ENCODE results near the gene RFX8. TPM values are rescaled to one million over a fixed set of nuclear protein-coding genes. Genes with fewer than 3 reads are reported as not detected.

The RFX8 gene
- total RNA-seq, 1 experiment from 2014 or later, result not detected

DNA sequence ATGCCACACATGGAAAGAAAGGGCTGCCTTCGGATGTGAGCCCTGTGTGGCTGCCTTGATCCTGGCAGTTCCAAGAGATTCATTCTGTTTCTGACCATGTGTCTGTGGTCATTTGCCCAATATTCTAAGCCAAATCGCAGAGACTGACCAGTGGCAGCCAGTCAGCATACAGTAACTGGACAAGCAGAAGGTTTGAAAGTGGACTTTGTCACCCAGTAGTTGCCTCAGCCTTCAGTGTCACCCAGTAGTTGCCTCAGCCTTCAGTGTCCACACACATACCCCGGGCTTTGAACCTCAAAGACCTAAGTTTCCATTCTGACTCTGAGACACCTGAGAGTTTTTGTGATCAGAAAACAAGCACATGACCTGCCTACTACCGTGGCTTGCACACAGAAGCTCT, 5.0 kb downstream of the RFX8 start:
- H3K27me3 Mint-ChIP-seq (ENCODE audit: insufficient read depth, unreplicated experiment), result no peaks in the 10 kb centered on the region
- intact Hi-C loops (cut with micrococcal nuclease), result no loop called here
- ChIA-PET CTCF (no interaction called here), POLR2A (no interaction called here)
- H3K9me3 Mint-ChIP-seq (ENCODE audit: unreplicated experiment), result no peaks in the 10 kb centered on the region
- H3K36me3 Mint-ChIP-seq (ENCODE audit: insufficient read depth, unreplicated experiment), result no peaks in the 10 kb centered on the region
- no TSS peak for BruUV-seq (replicated peaks)
- no peaks in the 10 kb centered on the region for H3K4me1 Mint-ChIP-seq (ENCODE audit: insufficient read depth, unreplicated experiment)
- no peak for TF ChIP-seq CTCF (IDR thresholded peaks at IDR 0.05; ENCODE audit: unreplicated experiment)
- H3K4me3 Mint-ChIP-seq (ENCODE audit: unreplicated experiment), result no peak overlapping the region
- H3K27ac Mint-ChIP-seq (ENCODE audit: low read depth, unreplicated experiment), result no peak overlapping the region
- no peak for DNase-seq (ENCODE audit: unreplicated experiment)

DNA sequence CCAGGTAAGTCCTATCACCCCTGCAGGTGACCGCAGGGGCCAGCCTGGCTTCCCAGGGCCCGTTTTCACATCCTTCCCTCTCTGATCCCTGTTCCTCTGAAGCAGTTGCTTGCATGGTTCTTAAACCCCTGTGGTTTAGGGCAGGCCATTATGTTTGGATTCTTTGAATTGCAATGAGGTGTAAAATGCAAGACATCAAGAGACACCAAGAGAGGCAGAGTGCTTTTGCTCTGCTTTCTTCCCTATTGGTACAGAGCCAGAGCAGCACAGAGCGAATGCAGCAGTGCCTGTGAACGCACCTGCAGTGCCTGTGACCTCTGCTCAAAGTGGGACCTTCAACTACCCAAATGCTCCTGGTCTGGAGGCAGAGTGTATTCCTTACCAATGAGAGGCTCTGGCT, 7.6 kb downstream of the RFX8 start:
- no TSS peak for BruUV-seq (replicated peaks)
- no peaks in the 10 kb centered on the region for H3K9me3 Mint-ChIP-seq (ENCODE audit: unreplicated experiment)

DNA sequence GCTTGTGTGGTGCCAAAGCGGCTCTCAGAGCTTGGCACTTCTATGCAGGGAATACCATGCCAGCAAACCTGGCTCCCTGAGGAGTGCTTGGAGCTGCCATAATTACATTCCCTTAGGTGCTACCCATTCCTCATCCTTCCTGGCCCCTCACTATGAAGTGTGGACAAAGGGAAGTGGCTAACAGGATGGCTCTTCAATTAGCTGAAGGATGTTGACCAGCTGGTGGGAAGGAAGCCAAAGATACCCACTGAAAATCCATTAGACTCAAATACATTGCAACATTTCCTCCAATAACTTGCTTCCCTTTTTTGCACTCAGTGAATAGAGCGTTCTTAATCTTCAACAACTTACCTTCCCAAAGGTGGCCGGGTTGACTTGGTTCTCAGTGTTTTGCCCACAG, 8.5 kb downstream of the RFX8 start:
- Mint-ChIP-seq H3K9me3 (ENCODE audit: unreplicated experiment) (no peaks in the 10 kb centered on the region), H3K36me3 (ENCODE audit: insufficient read depth, unreplicated experiment) (no peaks in the 10 kb centered on the region), H3K27ac (ENCODE audit: low read depth, unreplicated experiment) (no peak overlapping the region), H3K4me1 (ENCODE audit: insufficient read depth, unreplicated experiment) (no peaks in the 10 kb centered on the region), H3K4me3 (ENCODE audit: unreplicated experiment) (no peak overlapping the region), H3K27me3 (ENCODE audit: insufficient read depth, unreplicated experiment) (no peaks in the 10 kb centered on the region)
- BruUV-seq (replicated peaks), result no TSS peak
- intact Hi-C loops (cut with micrococcal nuclease), result no loop called here
- no peak for TF ChIP-seq CTCF (IDR thresholded peaks at IDR 0.05; ENCODE audit: unreplicated experiment)
- DNase-seq (ENCODE audit: unreplicated experiment), result no peak
- POLR2A ChIA-PET, result no interaction called here
- CTCF ChIA-PET, result no interaction called here

More for the DNA sequence above, 7.6 kb downstream of the RFX8 start:
- H3K27ac Mint-ChIP-seq (ENCODE audit: low read depth, unreplicated experiment), result no peak overlapping the region
- no peak for DNase-seq (ENCODE audit: unreplicated experiment)
- no peaks in the 10 kb centered on the region for H3K36me3 Mint-ChIP-seq (ENCODE audit: insufficient read depth, unreplicated experiment)
- no peak overlapping the region for H3K4me3 Mint-ChIP-seq (ENCODE audit: unreplicated experiment)
- ChIA-PET POLR2A (no interaction called here), CTCF (interaction anchor here (1.1 kb wide), 1 partner anchor 29 kb away, joined by 3 read pairs; no protein-coding TSS in a partner anchor)
- H3K4me1 Mint-ChIP-seq (ENCODE audit: insufficient read depth, unreplicated experiment), result no peaks in the 10 kb centered on the region
- no peaks in the 10 kb centered on the region for H3K27me3 Mint-ChIP-seq (ENCODE audit: insufficient read depth, unreplicated experiment)
- intact Hi-C loops (cut with micrococcal nuclease), result no loop called here
- no peak for TF ChIP-seq CTCF (IDR thresholded peaks at IDR 0.05; ENCODE audit: unreplicated experiment)

DNA sequence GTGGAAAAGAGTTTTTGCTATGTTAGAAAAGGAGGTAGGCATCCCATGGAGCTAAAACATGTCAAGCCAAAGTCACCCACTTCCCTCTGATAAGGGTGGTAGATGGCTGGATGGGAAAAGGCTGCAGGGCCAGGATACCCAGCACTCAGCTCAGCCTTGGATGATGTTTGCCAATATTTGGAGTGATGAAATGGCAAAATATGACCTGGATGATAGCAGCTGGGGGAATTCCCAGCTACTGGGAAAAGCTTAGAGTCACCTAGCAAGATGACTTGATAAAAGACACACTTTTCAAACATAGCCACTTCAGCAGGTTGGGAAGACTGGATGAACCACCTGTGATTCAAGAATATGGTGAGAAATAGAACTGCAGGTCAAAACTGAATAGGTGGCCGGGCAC, 10.1 kb downstream of the RFX8 start:
- Mint-ChIP-seq H3K4me3 (ENCODE audit: unreplicated experiment) (no peak overlapping the region), H3K9me3 (ENCODE audit: unreplicated experiment) (no peaks in the 10 kb centered on the region), H3K4me1 (ENCODE audit: insufficient read depth, unreplicated experiment) (no peaks in the 10 kb centered on the region), H3K36me3 (ENCODE audit: insufficient read depth, unreplicated experiment) (no peaks in the 10 kb centered on the region), H3K27me3 (ENCODE audit: insufficient read depth, unreplicated experiment) (no peaks in the 10 kb centered on the region), H3K27ac (ENCODE audit: low read depth, unreplicated experiment) (no peak overlapping the region)
- intact Hi-C loops (cut with micrococcal nuclease), result no loop called here
- DNase-seq (ENCODE audit: unreplicated experiment), result peak; percentile 50
- ChIA-PET CTCF (interaction anchor here (0.6 kb wide), 2 partner anchors 38 to 542 kb away, joined by 3 read pairs; no protein-coding TSS in a partner anchor), POLR2A (interaction anchor here (1.1 kb wide), 1 partner anchor 14 kb away, joined by 5 read pairs; no protein-coding TSS in a partner anchor)
- no peak for TF ChIP-seq CTCF (IDR thresholded peaks at IDR 0.05; ENCODE audit: unreplicated experiment)
- BruUV-seq (replicated peaks), result no TSS peak

Measured in MCF 10A (cell line).